ENCODE data around the gene MCTP2. TPM values are rescaled to one million over a fixed set of nuclear protein-coding genes. Genes with fewer than 3 reads are reported as not detected.

The MCTP2 gene
- total RNA-seq, 1 experiment from 2014 or later = 1.3 TPM

DNA sequence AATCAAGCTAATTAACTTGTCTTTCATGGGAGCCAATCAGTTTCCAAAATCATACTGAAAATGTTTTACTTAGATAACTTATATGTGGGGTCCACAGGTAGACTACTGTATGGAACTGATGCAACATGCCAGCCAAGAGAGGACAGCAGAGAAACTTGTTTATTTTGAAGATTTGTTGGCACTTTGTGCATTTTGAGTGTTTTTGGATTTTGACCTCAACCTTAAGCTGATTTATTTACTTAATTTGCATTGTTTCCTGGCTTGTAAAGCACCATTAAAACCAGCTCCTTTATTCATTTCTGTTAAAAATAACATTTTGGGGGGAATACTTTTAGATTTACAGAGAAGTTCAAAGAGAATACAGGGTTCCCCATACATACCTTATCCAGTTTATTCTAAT is 166.6 kb downstream of the MCTP2 start:
- DNase-seq = no peak
- Histone ChIP-seq H3K18ac (ENCODE audit: insufficient read length, low read depth, low read length) (no peak overlapping the region), H2AK5ac (ENCODE audit: insufficient read length, low read length) (no peak overlapping the region), H2BK20ac (ENCODE audit: low read depth, low read length, poor library complexity, severe bottlenecking) (no peak overlapping the region), H3K23ac (ENCODE audit: insufficient read length, low read depth, low read length) (no peak overlapping the region), H3T11ph (ENCODE audit: low read length) (no peak overlapping the region), H4K20me1 (ENCODE audit: control insufficient read depth, insufficient read depth, insufficient read length) (no peaks in the 10 kb centered on the region), H3K23me2 (ENCODE audit: insufficient read length, low read depth, low read length, poor library complexity, severe bottlenecking) (no peaks in the 10 kb centered on the region), H3K9ac (ENCODE audit: extremely low read depth, insufficient read length, low read length) (no peak overlapping the region), H4K5ac (ENCODE audit: insufficient read length, low read depth, low read length) (no peak overlapping the region), H3K79me2 (ENCODE audit: insufficient read depth, low read length) (no peaks in the 10 kb centered on the region), H2BK120ac (ENCODE audit: low read depth, low read length, poor library complexity, severe bottlenecking) (no peak overlapping the region), H3K14ac (ENCODE audit: insufficient read depth, low read length) (no peak overlapping the region), H2BK12ac (ENCODE audit: insufficient read length, low read depth, low read length) (no peak overlapping the region), H2BK15ac (ENCODE audit: low read depth, low read length) (no peak overlapping the region), H3K27me3 (ENCODE audit: insufficient read depth, low read length) (no peaks in the 10 kb centered on the region), H4K91ac (ENCODE audit: insufficient read length, low read depth, low read length) (no peak overlapping the region), H3K9me3 (ENCODE audit: control insufficient read depth, low read depth, low read length) (no peaks in the 10 kb centered on the region), H2AFZ (ENCODE audit: low read length) (no peak overlapping the region), H3K4ac (ENCODE audit: low read depth, low read length) (no peak overlapping the region), H3K4me1 (ENCODE audit: insufficient read depth, low read length) (peaks cover 6% of the 10 kb centered on the region; the same call in 1 of the 2 replicates), H3K56ac (ENCODE audit: insufficient read length, low read depth, low read length) (no peak overlapping the region), H2BK5ac (ENCODE audit: insufficient read length, low read length) (no peak overlapping the region), H4K8ac (replicated peaks; ENCODE audit: insufficient read length, low read depth, low read length) (no peak overlapping the region), H3K79me1 (ENCODE audit: insufficient read depth, low read depth, low read length, poor library complexity, severe bottlenecking) (no peaks in the 10 kb centered on the region), H3K4me2 (ENCODE audit: insufficient read depth, insufficient read length, low read length) (no peak overlapping the region), H3K27ac (ENCODE audit: insufficient read length, low read depth, low read length) (no peak overlapping the region)
- H3K4me3 Mint-ChIP-seq = no peak overlapping the region
- peaks cover 17% of the 10 kb centered on the region in 2 experiments for H3K4me1 Mint-ChIP-seq
- no peaks in the 10 kb centered on the region for H3K27me3 Mint-ChIP-seq (ENCODE audit: low read depth)
- H3K36me3 Mint-ChIP-seq (ENCODE audit: insufficient read depth in 1 of 3, low read depth in 3 of 3) = no peaks in the 10 kb centered on the region
- H3K9me3 Mint-ChIP-seq = no peaks in the 10 kb centered on the region
- H3K27ac Mint-ChIP-seq = no peak overlapping the region
- TF ChIP-seq, protein P1, sequence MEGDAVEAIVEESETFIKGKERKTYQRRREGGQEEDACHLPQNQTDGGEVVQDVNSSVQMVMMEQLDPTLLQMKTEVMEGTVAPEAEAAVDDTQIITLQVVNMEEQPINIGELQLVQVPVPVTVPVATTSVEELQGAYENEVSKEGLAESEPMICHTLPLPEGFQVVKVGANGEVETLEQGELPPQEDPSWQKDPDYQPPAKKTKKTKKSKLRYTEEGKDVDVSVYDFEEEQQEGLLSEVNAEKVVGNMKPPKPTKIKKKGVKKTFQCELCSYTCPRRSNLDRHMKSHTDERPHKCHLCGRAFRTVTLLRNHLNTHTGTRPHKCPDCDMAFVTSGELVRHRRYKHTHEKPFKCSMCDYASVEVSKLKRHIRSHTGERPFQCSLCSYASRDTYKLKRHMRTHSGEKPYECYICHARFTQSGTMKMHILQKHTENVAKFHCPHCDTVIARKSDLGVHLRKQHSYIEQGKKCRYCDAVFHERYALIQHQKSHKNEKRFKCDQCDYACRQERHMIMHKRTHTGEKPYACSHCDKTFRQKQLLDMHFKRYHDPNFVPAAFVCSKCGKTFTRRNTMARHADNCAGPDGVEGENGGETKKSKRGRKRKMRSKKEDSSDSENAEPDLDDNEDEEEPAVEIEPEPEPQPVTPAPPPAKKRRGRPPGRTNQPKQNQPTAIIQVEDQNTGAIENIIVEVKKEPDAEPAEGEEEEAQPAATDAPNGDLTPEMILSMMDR (conservative IDR thresholded peaks at IDR 0.05) = no peak

Data from H9 (cell line).